GM12878 (cell line): ENCODE data around the gene ANKRD44. TPM values are rescaled to one million over a fixed set of nuclear protein-coding genes. Genes with fewer than 3 reads are reported as not detected.

Source experiments
- CBFB ChIP-seq: IDR thresholded peaks from 2 replicates; pipeline ENCODE4 v1.6.1; 2016; ENCODE audit warnings: antibody characterized with exemption, low read depth
- CHD1 ChIP-seq: IDR thresholded peaks from 2 replicates; pipeline ENCODE4 v1.6.1; 2012; ENCODE audit warnings: low read depth, low read length, improper control_type of control experiment
- CHD4 ChIP-seq: fragments of 200-600 bp; sonication (generic); IDR thresholded peaks from 2 replicates; pipeline ENCODE4 v1.6.1; 2016; ENCODE audit warnings: mild to moderate bottlenecking
- ETV6 ChIP-seq, 2 experiments: fragments of 450-650 bp in 1 of 2; IDR thresholded peaks in 1 of 2; conservative IDR thresholded peaks in 1 of 2; 2 replicates each; pipeline ENCODE4 v1.6.1; 2014; ENCODE audit warnings: antibody characterized with exemption in 1 of 2, borderline replicate concordance in 1 of 2, low read depth in 1 of 2, mild to moderate bottlenecking in 1 of 2, moderate library complexity in 1 of 2
- FOS ChIP-seq: IDR thresholded peaks from 3 replicates; pipeline ENCODE4 v1.6.1; 2011; ENCODE audit warnings: borderline replicate concordance; ENCODE audit not compliant: insufficient read length; ENCODE audit errors: extremely low read depth
- HDAC2 ChIP-seq: fragments of 200-600 bp; sonication (generic); IDR thresholded peaks from 2 replicates; pipeline ENCODE4 v1.6.1; 2017
- MEF2A ChIP-seq: IDR thresholded peaks from 2 replicates; pipeline ENCODE4 v1.6.1; 2011; ENCODE audit warnings: low read depth, mild to moderate bottlenecking, low read length, moderate library complexity; ENCODE audit not compliant: insufficient read depth
- MYC ChIP-seq: IDR thresholded peaks from 2 replicates; pipeline ENCODE4 v1.6.1; 2011; ENCODE audit warnings: mild to moderate bottlenecking, low read length, moderate library complexity, inconsistent platforms; ENCODE audit not compliant: insufficient read depth, insufficient replicate concordance, insufficient read length, severe bottlenecking
- POU2F2 ChIP-seq: IDR thresholded peaks from 3 replicates; pipeline ENCODE4 v1.6.1; 2011; ENCODE audit warnings: low read depth, mild to moderate bottlenecking, low read length, borderline replicate concordance
- SMAD5 ChIP-seq: IDR thresholded peaks from 2 replicates; pipeline ENCODE4 v1.6.1; 2016; ENCODE audit warnings: antibody characterized with exemption, low read depth
- polyA plus RNA-seq, 11 experiments: library from polyadenylated mRNA; depleted of rRNA in 4 of 11; unstranded in 6 of 11; stranded (reverse) in 5 of 11; fragments of >200 nt; fragmentation: Nextera tagmentation in 4 of 11; fragmentation: Illumina TruSeq in 1 of 11; extraction: Ambion mirVana in 4 of 11; extraction: Trizol in 1 of 11; gene quantifications; 1 replicate in 1 of 11; 2 replicates in 10 of 11; pipeline versions ENCODE4 v1.2.1 to v1.2.3, GENCODE V29; 2011 to 2016; ENCODE audit warnings: inconsistent platforms in 2 of 11, missing spikeins in 2 of 11, low read depth in 1 of 11
- total RNA-seq, 4 experiments: library from RNA; depleted of rRNA in 3 of 4; stranded (reverse); fragments of >200 nt in 3 of 4; fragmentation: Illumina TruSeq in 1 of 4; extraction: Trizol in 1 of 4; gene quantifications; 2 replicates each; pipeline versions ENCODE4 v1.2.1 to v1.2.3, GENCODE V29; 2013 to 2021
- TF ChIP-seq, protein P1 (sequence below): fragments of 450-650 bp; IDR thresholded peaks from 2 replicates; pipeline ENCODE4 v1.6.1; 2017; ENCODE audit warnings: low read depth, mild to moderate bottlenecking, moderate library complexity
- TF ChIP-seq, protein P2 (sequence below): IDR thresholded peaks from 2 replicates; pipeline ENCODE4 v1.6.1; 2011; ENCODE audit warnings: low read depth, low read length, improper control_type of control experiment, borderline replicate concordance
- TF ChIP-seq, protein P3 (sequence below): fragments of 450-650 bp; formaldehyde crosslinking; IDR thresholded peaks from 2 replicates; pipeline ENCODE4 v1.5.0; 2022; ENCODE audit warnings: mild to moderate bottlenecking, missing genetic modification characterization
- TF ChIP-seq, protein P4 (sequence below): fragments of 450-650 bp; IDR thresholded peaks from 2 replicates; pipeline ENCODE4 v1.6.1; 2016; ENCODE audit warnings: mild to moderate bottlenecking
- TF ChIP-seq, protein P5 (sequence below), 3 experiments: IDR thresholded peaks in 2 of 3; conservative IDR thresholded peaks in 1 of 3; 2 replicates each; pipeline ENCODE4 v1.5.1; 2011; ENCODE audit warnings: low read depth in 3 of 3, low read length in 3 of 3, mild to moderate bottlenecking in 3 of 3, control low read depth in 2 of 3, moderate library complexity in 2 of 3, inconsistent platforms in 1 of 3, mixed read lengths in 1 of 3; ENCODE audit not compliant: control insufficient read depth in 2 of 3, insufficient read depth in 1 of 3; ENCODE audit errors: extremely low read depth in 1 of 3
- TF ChIP-seq, protein P6 (sequence below): fragments of 450-650 bp; IDR thresholded peaks from 2 replicates; pipeline ENCODE4 v1.6.1; 2018; ENCODE audit warnings: mild to moderate bottlenecking, low read depth, moderate library complexity; ENCODE audit not compliant: partially characterized antibody

ANKRD44 gene
- total and polyA plus RNA-seq, 10 of the 15 experiments (the other 5 are each of a cell fraction or from before 2014, with no cell fraction given), result 19.1 to 99.1 (median 59.6) TPM

DNA sequence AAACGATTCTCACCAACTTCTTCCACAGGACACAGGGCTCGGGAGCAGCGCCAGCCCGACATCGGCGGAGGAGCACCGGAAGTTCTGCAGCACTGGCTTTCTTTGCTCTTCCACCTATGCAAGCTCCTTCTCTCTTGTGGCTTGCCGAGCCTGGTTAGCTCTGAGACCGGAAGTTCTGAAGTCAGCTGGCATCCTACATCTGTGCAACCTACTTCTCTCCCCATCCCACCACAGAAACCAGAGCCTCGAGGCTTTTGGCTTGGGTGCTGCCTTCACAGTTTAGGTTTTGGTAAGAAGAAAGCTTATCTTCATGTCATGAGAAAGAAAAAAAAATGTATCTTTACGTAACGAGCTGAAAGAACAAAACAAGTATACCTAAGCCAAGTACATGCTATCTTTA lies 111.7 kb downstream of the ANKRD44 start (continued):
- TF ChIP-seq SMAD5 (no peak), CHD4 (no peak), ETV6 (conservative IDR thresholded peaks at IDR 0.05 in 1 of 2, IDR thresholded peaks at IDR 0.05 in 1 of 2; ENCODE audit: borderline replicate concordance in 1 of 2, low read depth in 1 of 2) (peak in 1 of 2 experiments; percentile 89; a peak in 2 of 4 replicates), CBFB (peak; percentile 96), MYC (no peak), HDAC2 (no peak), CHD1 (no peak), POU2F2 (peak; percentile 62; the same call in 2 of the 3 replicates), MEF2A (peak; percentile 58; the same call in 1 of the 2 replicates), FOS (no peak)
- TF ChIP-seq, protein P1, sequence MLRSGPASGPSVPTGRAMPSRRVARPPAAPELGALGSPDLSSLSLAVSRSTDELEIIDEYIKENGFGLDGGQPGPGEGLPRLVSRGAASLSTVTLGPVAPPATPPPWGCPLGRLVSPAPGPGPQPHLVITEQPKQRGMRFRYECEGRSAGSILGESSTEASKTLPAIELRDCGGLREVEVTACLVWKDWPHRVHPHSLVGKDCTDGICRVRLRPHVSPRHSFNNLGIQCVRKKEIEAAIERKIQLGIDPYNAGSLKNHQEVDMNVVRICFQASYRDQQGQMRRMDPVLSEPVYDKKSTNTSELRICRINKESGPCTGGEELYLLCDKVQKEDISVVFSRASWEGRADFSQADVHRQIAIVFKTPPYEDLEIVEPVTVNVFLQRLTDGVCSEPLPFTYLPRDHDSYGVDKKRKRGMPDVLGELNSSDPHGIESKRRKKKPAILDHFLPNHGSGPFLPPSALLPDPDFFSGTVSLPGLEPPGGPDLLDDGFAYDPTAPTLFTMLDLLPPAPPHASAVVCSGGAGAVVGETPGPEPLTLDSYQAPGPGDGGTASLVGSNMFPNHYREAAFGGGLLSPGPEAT, result peak; percentile 87
- TF ChIP-seq, protein P2, sequence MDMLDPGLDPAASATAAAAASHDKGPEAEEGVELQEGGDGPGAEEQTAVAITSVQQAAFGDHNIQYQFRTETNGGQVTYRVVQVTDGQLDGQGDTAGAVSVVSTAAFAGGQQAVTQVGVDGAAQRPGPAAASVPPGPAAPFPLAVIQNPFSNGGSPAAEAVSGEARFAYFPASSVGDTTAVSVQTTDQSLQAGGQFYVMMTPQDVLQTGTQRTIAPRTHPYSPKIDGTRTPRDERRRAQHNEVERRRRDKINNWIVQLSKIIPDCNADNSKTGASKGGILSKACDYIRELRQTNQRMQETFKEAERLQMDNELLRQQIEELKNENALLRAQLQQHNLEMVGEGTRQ, result peak; percentile 20; the same call in 1 of the 2 replicates
- TF ChIP-seq, protein P3, sequence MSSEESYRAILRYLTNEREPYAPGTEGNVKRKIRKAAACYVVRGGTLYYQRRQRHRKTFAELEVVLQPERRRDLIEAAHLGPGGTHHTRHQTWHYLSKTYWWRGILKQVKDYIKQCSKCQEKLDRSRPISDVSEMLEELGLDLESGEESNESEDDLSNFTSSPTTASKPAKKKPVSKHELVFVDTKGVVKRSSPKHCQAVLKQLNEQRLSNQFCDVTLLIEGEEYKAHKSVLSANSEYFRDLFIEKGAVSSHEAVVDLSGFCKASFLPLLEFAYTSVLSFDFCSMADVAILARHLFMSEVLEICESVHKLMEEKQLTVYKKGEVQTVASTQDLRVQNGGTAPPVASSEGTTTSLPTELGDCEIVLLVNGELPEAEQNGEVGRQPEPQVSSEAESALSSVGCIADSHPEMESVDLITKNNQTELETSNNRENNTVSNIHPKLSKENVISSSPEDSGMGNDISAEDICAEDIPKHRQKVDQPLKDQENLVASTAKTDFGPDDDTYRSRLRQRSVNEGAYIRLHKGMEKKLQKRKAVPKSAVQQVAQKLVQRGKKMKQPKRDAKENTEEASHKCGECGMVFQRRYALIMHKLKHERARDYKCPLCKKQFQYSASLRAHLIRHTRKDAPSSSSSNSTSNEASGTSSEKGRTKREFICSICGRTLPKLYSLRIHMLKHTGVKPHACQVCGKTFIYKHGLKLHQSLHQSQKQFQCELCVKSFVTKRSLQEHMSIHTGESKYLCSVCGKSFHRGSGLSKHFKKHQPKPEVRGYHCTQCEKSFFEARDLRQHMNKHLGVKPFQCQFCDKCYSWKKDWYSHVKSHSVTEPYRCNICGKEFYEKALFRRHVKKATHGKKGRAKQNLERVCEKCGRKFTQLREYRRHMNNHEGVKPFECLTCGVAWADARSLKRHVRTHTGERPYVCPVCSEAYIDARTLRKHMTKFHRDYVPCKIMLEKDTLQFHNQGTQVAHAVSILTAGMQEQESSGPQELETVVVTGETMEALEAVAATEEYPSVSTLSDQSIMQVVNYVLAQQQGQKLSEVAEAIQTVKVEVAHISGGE (CRISPR knock-in tag), result peak; percentile 65
- TF ChIP-seq, protein P4, sequence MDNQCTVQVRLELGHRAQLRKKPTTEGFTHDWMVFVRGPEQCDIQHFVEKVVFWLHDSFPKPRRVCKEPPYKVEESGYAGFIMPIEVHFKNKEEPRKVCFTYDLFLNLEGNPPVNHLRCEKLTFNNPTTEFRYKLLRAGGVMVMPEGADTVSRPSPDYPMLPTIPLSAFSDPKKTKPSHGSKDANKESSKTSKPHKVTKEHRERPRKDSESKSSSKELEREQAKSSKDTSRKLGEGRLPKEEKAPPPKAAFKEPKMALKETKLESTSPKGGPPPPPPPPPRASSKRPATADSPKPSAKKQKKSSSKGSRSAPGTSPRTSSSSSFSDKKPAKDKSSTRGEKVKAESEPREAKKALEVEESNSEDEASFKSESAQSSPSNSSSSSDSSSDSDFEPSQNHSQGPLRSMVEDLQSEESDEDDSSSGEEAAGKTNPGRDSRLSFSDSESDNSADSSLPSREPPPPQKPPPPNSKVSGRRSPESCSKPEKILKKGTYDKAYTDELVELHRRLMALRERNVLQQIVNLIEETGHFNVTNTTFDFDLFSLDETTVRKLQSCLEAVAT, result peak; percentile 92
- TF ChIP-seq, protein P5, sequence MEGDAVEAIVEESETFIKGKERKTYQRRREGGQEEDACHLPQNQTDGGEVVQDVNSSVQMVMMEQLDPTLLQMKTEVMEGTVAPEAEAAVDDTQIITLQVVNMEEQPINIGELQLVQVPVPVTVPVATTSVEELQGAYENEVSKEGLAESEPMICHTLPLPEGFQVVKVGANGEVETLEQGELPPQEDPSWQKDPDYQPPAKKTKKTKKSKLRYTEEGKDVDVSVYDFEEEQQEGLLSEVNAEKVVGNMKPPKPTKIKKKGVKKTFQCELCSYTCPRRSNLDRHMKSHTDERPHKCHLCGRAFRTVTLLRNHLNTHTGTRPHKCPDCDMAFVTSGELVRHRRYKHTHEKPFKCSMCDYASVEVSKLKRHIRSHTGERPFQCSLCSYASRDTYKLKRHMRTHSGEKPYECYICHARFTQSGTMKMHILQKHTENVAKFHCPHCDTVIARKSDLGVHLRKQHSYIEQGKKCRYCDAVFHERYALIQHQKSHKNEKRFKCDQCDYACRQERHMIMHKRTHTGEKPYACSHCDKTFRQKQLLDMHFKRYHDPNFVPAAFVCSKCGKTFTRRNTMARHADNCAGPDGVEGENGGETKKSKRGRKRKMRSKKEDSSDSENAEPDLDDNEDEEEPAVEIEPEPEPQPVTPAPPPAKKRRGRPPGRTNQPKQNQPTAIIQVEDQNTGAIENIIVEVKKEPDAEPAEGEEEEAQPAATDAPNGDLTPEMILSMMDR (IDR thresholded peaks at IDR 0.05 in 2 of 3, conservative IDR thresholded peaks at IDR 0.05 in 1 of 3; ENCODE audit: control insufficient read depth in 2 of 3, extremely low read depth in 1 of 3, insufficient read depth in 1 of 3, low read depth in 3 of 3, low read length in 3 of 3), result no peak
- TF ChIP-seq, protein P6, sequence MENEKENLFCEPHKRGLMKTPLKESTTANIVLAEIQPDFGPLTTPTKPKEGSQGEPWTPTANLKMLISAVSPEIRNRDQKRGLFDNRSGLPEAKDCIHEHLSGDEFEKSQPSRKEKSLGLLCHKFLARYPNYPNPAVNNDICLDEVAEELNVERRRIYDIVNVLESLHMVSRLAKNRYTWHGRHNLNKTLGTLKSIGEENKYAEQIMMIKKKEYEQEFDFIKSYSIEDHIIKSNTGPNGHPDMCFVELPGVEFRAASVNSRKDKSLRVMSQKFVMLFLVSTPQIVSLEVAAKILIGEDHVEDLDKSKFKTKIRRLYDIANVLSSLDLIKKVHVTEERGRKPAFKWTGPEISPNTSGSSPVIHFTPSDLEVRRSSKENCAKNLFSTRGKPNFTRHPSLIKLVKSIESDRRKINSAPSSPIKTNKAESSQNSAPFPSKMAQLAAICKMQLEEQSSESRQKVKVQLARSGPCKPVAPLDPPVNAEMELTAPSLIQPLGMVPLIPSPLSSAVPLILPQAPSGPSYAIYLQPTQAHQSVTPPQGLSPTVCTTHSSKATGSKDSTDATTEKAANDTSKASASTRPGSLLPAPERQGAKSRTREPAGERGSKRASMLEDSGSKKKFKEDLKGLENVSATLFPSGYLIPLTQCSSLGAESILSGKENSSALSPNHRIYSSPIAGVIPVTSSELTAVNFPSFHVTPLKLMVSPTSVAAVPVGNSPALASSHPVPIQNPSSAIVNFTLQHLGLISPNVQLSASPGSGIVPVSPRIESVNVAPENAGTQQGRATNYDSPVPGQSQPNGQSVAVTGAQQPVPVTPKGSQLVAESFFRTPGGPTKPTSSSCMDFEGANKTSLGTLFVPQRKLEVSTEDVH, result no peak
